MCF 10A (cell line): ENCODE data around the gene TFRC. TPM values are rescaled to one million over a fixed set of nuclear protein-coding genes. Genes with fewer than 3 reads are reported as not detected.
"Not testable (repeated sequence)": the region's sequence is repeated elsewhere in the genome, so short reads cannot be mapped to it uniquely, and the experiment has no call there.

Experiments
- BruUV-seq: library from RNA; stranded (reverse); fragments of 400-500 nt; replicated peaks from 2 replicates; lab custom pipeline; 2021; lab: Mats Ljungman, UMichigan
- CTCF ChIA-PET: fragments of 300-600 bp; sonication (Branson Sonifier 250); formaldehyde crosslinking; extraction: SDS; loops from one replicate; lab custom pipeline; 2021; ENCODE audit warnings: antibody characterized with exemption, inconsistent platforms; lab: Yijun Ruan, JAX
- POLR2A ChIA-PET: fragments of 300-600, 350-650 bp; sonication (Branson Sonifier 250); formaldehyde crosslinking; extraction: SDS; loops from one replicate; lab custom pipeline; 2020; ENCODE audit warnings: antibody characterized with exemption, inconsistent platforms; lab: Yijun Ruan, JAX
- DNase-seq: peaks from one replicate; pipeline ENCODE4 v3.0.0-alpha.2; 2018; ENCODE audit not compliant: unreplicated experiment
- H3K27ac Mint-ChIP-seq: one replicate; pipeline ENCODE4 v1.8.0; 2022; ENCODE audit warnings: mild to moderate bottlenecking, low read depth, mixed read lengths; ENCODE audit not compliant: unreplicated experiment
- H3K27me3 Mint-ChIP-seq: one replicate; pipeline ENCODE4 v1.8.0; 2022; ENCODE audit warnings: mixed read lengths; ENCODE audit not compliant: insufficient read depth, unreplicated experiment
- H3K36me3 Mint-ChIP-seq: one replicate; pipeline ENCODE4 v1.8.0; 2022; ENCODE audit warnings: mild to moderate bottlenecking, moderate library complexity, mixed read lengths; ENCODE audit not compliant: insufficient read depth, unreplicated experiment
- H3K4me1 Mint-ChIP-seq: one replicate; pipeline ENCODE4 v1.8.0; 2022; ENCODE audit warnings: mixed read lengths; ENCODE audit not compliant: insufficient read depth, unreplicated experiment
- H3K4me3 Mint-ChIP-seq: one replicate; pipeline ENCODE4 v1.8.0; 2022; ENCODE audit warnings: mild to moderate bottlenecking, moderate library complexity, mixed read lengths; ENCODE audit not compliant: unreplicated experiment
- H3K9me3 Mint-ChIP-seq: one replicate; pipeline ENCODE4 v1.8.0; 2022; ENCODE audit warnings: mixed read lengths; ENCODE audit not compliant: unreplicated experiment
- CTCF ChIP-seq: fragments of 200-600 bp; IDR thresholded peaks from one replicate; pipeline ENCODE4 v1.8.0; 2022; ENCODE audit warnings: antibody characterized with exemption, mild to moderate bottlenecking; ENCODE audit not compliant: unreplicated experiment
- intact Hi-C: fragments of 100-400 bp; cut with micrococcal nuclease; formaldehyde crosslinking; loops from 2 replicates; pipeline ENCODE4 v1.14.1; 2022
- total RNA-seq: library from RNA; stranded (reverse); gene quantifications from 2 replicates; pipeline ENCODE4 v1.2.3, GENCODE V29; 2022

Gene TFRC
- total RNA-seq, 1 experiment from 2014 or later, result 72.9 TPM

DNA sequence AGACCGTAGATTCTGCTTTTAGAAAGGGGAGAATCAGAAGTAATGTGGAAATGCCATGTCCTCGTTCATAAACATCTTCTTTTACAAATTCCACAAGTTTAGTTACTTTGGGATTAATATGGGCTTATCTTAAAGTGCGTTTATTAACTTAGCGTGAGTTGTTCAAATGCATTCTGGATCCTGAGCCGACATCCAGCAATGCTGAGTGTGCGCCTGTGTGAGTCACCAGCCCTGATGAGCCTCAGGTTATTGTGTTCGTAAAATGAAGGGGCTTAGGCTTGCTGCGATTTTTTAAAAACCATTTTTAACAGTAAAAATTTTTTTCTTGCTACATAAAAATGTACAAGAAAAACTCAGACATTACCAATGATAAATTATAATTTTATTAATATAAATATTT is 57.9 kb downstream of the TFRC start:
- Mint-ChIP-seq H3K27ac (no peak overlapping the region), H3K4me3 (no peak overlapping the region), H3K4me1 (no peaks in the 10 kb centered on the region), H3K9me3 (no peaks in the 10 kb centered on the region), H3K27me3 (peaks cover 47% of the 10 kb centered on the region), H3K36me3 (no peaks in the 10 kb centered on the region)
- TF ChIP-seq CTCF, result no peak
- DNase-seq, result no peak
- no TSS peak for BruUV-seq
- intact Hi-C loops, result no loop called here
- ChIA-PET POLR2A (no interaction called here), CTCF (interaction anchor here (0.8 kb wide), 1 partner anchor 173 kb away, joined by 4 read pairs; no protein-coding TSS in a partner anchor)

DNA sequence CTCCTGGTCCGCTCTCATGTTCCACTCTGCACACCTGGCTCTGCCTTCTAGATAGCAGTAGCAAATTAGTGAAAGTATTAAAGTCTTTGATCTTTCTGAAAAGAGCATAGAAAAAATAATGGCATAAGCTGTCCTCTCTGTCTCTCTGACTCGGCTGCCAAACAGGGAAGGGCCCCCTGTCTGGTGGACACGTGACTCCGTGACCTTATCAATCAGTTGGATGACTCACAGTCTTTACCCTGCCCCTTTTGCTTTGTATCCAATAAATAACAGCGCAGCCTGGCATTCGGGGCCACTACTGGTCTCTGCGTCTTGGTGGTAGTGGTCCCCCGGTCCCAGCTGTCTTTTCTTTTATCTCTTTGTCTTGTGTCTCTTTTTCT is 59.4 kb downstream of the TFRC start:
- intact Hi-C loops, POLR2A ChIA-PET, H3K9me3 Mint-ChIP-seq, BruUV-seq, H3K27ac Mint-ChIP-seq, H3K36me3 Mint-ChIP-seq, DNase-seq, H3K4me3 Mint-ChIP-seq, H3K4me1 Mint-ChIP-seq: not testable (repeated sequence)
- H3K27me3 Mint-ChIP-seq, result peaks cover 44% of the 10 kb centered on the region
- CTCF ChIA-PET, result interaction anchor here (0.7 kb wide), 1 partner anchor 500 kb away, joined by 3 read pairs; no protein-coding TSS in a partner anchor

- Mint-ChIP-seq H3K4me3 (no peak overlapping the region), H3K27me3 (peaks cover 26% of the 10 kb centered on the region), H3K36me3 (no peaks in the 10 kb centered on the region), H3K4me1 (peaks cover 7% of the 10 kb centered on the region), H3K27ac (no peak overlapping the region), H3K9me3 (no peaks in the 10 kb centered on the region)
- no peak for DNase-seq
- intact Hi-C loops, result no loop called here
- POLR2A ChIA-PET, result no interaction called here
- no TSS peak for BruUV-seq
- no peak for TF ChIP-seq CTCF
- CTCF ChIA-PET, result interaction anchor here (0.7 kb wide), 1 partner anchor 167 kb away, joined by 3 read pairs; no protein-coding TSS in a partner anchor
Observed at GRCh38 chr3:196020373-196020772, 61.5 kb downstream of the TFRC start.

DNA sequence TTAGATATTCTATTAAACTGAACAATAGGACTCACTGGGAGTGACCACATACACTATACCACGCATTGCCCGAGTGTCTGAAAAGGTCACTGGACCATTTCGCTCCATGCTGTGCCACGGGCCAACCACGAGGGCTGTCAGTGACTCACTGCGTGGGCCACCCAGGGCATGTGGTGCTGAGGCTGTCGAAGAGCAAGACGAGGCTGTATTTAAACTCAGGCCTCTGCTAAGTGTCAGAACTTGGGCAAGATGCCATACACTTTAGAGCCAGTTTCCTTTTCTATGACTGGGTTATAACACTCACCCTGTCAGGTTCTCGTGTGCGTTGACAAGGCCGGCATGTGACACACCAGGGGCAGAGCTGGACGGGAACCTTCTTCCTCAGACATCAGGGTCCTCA is 62.3 kb downstream of the TFRC start:
- H3K9me3 Mint-ChIP-seq, BruUV-seq, H3K4me1 Mint-ChIP-seq, POLR2A ChIA-PET, H3K27ac Mint-ChIP-seq, intact Hi-C loops, DNase-seq, H3K36me3 Mint-ChIP-seq, H3K4me3 Mint-ChIP-seq: not testable (repeated sequence)
- CTCF ChIA-PET, result interaction anchor here (0.6 to 0.7 kb wide), 3 partner anchors 30 to 168 kb away, joined by 3 read pairs; no protein-coding TSS in a partner anchor
- peaks cover 26% of the 10 kb centered on the region for H3K27me3 Mint-ChIP-seq

DNA sequence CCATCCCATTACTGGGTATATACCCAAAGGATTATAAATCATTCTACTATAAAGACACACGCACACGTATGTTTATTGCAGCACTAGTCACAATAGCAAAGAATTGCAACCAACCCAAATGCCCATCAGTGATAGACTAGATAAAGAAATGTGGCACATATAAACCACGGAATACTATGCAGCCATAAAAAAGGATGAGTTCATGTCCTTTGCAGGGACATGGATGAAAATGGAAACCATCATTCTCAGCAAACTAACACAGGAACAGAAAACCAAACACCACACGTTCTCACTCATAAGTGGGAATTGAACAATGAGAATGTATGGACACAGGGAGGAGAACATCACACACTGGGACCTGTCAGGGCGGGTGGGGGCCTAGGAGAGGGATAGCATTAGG is 63.7 kb downstream of the TFRC start:
- H3K27me3 Mint-ChIP-seq, result peaks cover 21% of the 10 kb centered on the region
- H3K4me1 Mint-ChIP-seq, H3K9me3 Mint-ChIP-seq, CTCF ChIA-PET, POLR2A ChIA-PET, H3K4me3 Mint-ChIP-seq, BruUV-seq, DNase-seq, H3K27ac Mint-ChIP-seq, H3K36me3 Mint-ChIP-seq, intact Hi-C loops: not testable (repeated sequence)
